ENCODE data around the gene UBE2G2.

GRCh38 chr21:44822484-44823178 lies 21.0 kb upstream of the UBE2G2 start:
- no peak for TF ChIP-seq CTCF (IDR thresholded peaks at IDR 0.05)
- no peak for TF ChIP-seq EP300 (IDR thresholded peaks at IDR 0.05)
- no peak for TF ChIP-seq POLR2A (IDR thresholded peaks at IDR 0.05)
